Neural progenitor cell (in vitro differentiated cells): Measurements from ENCODE around the gene ZNF141. TPM values are rescaled to one million over a fixed set of nuclear protein-coding genes. Genes with fewer than 3 reads are reported as not detected.
A peak's percentile ranks its signal among the peaks of the same experiment; 100 is the strongest.
"Not testable (repeated sequence)": the region's sequence is repeated elsewhere in the genome, so short reads cannot be mapped to it uniquely, and the experiment has no call there.

Experiments
- DNase-seq: peaks from one replicate; pipeline ENCODE4 v3.0.0-alpha.2; 2016; ENCODE audit warnings: low spot score
- H2AFZ ChIP-seq: fragments of 200-600 bp; sonication (generic); replicated peaks from 2 replicates; pipeline ENCODE4 v1.6.1; 2016; ENCODE audit warnings: antibody characterized with exemption
- H3F3A ChIP-seq: fragments of 200-600 bp; sonication (generic); 2 replicates; pipeline ENCODE4 v1.6.1; 2016; ENCODE audit warnings: antibody characterized with exemption, low read depth
- H3K27ac ChIP-seq: fragments of 200-600 bp; sonication (generic); 2 replicates; pipeline ENCODE4 v1.5.1; 2016; ENCODE audit warnings: mild to moderate bottlenecking
- H3K27me3 ChIP-seq: fragments of 200-600 bp; sonication (generic); 2 replicates; pipeline ENCODE4 v1.6.1; 2016; ENCODE audit warnings: mild to moderate bottlenecking, moderate library complexity
- H3K36me3 ChIP-seq: fragments of 200-600 bp; sonication (generic); 2 replicates; pipeline ENCODE4 v1.5.1; 2016
- H3K4me1 ChIP-seq: fragments of 200-600 bp; sonication (generic); 2 replicates; pipeline ENCODE4 v1.6.1; 2016; ENCODE audit warnings: mixed run types
- H3K4me2 ChIP-seq: fragments of 200-600 bp; sonication (generic); 2 replicates; pipeline ENCODE4 v1.6.1; 2016
- H3K4me3 ChIP-seq: fragments of 200-600 bp; sonication (generic); 2 replicates; pipeline ENCODE4 v1.5.1; 2016
- H3K79me2 ChIP-seq: fragments of 200-600 bp; sonication (generic); 2 replicates; pipeline ENCODE4 v1.6.1; 2016; ENCODE audit warnings: low read depth
- H3K9ac ChIP-seq: fragments of 200-600 bp; sonication (generic); 2 replicates; pipeline ENCODE4 v1.6.1; 2016
- H3K9me3 ChIP-seq: fragments of 200-600 bp; sonication (generic); 2 replicates; pipeline ENCODE4 v1.5.1; 2016; ENCODE audit warnings: low read depth
- H4K20me1 ChIP-seq: fragments of 200-600 bp; sonication (generic); 2 replicates; pipeline ENCODE4 v1.6.1; 2016; ENCODE audit warnings: low read depth
- H3K27ac Mint-ChIP-seq: 3 replicates; pipeline ENCODE4 v1.8.0; 2021; ENCODE audit warnings: mixed read lengths
- H3K27me3 Mint-ChIP-seq: 2 replicates; pipeline ENCODE4 v1.8.0; 2022; ENCODE audit warnings: low read depth, mild to moderate bottlenecking, inconsistent platforms, moderate library complexity, mixed read lengths; ENCODE audit not compliant: insufficient read depth
- H3K36me3 Mint-ChIP-seq: 3 replicates; pipeline ENCODE4 v1.8.0; 2021; ENCODE audit warnings: mixed read lengths
- H3K4me1 Mint-ChIP-seq: 3 replicates; pipeline ENCODE4 v1.8.0; 2021; ENCODE audit warnings: mixed read lengths
- H3K4me3 Mint-ChIP-seq: 3 replicates; pipeline ENCODE4 v1.8.0; 2021; ENCODE audit warnings: mild to moderate bottlenecking, moderate library complexity, mixed read lengths
- H3K9me3 Mint-ChIP-seq: 3 replicates; pipeline ENCODE4 v1.8.0; 2020; ENCODE audit warnings: mixed read lengths
- CTCF ChIP-seq: fragments of 200-600 bp; sonication (generic); IDR thresholded peaks from 2 replicates; pipeline ENCODE4 v1.5.1; 2017; ENCODE audit warnings: antibody characterized with exemption, mild to moderate bottlenecking
- EZH2 ChIP-seq: fragments of 200-600 bp; sonication (generic); IDR thresholded peaks from 2 replicates; pipeline ENCODE4 v1.6.1; 2017; ENCODE audit warnings: antibody characterized with exemption, mild to moderate bottlenecking, moderate library complexity
- EZH2phosphoT487 ChIP-seq: fragments of 200-600 bp; sonication (generic); IDR thresholded peaks from 2 replicates; pipeline ENCODE4 v1.6.1; 2017; ENCODE audit warnings: antibody characterized with exemption
- total RNA-seq: library from RNA; depleted of rRNA; stranded (reverse); fragments of >200 nt; gene quantifications from 2 replicates; pipeline ENCODE4 v1.2.3, GENCODE V29; 2015; ENCODE audit warnings: low replicate concordance

ZNF141 gene
- total RNA-seq, 1 donor from 2014 or later, result 60.5 TPM

GRCh38 chr4:302381-302780 lies 35.2 kb upstream of the ZNF141 start:
- Histone ChIP-seq H3K27me3 (no peaks in the 10 kb centered on the region), H3F3A (no peaks in the 10 kb centered on the region), H3K36me3 (no peaks in the 10 kb centered on the region), H3K4me3 (no peak overlapping the region), H2AFZ (no peak overlapping the region), H3K4me1 (no peaks in the 10 kb centered on the region), H4K20me1 (no peaks in the 10 kb centered on the region), H3K79me2 (no peaks in the 10 kb centered on the region), H3K27ac (no peak overlapping the region), H3K4me2 (no peak overlapping the region), H3K9ac (no peak overlapping the region), H3K9me3 (no peaks in the 10 kb centered on the region)
- no peak for DNase-seq
- no peaks in the 10 kb centered on the region for H3K4me1 Mint-ChIP-seq
- peaks cover 4% of the 10 kb centered on the region for H3K36me3 Mint-ChIP-seq
- H3K9me3 Mint-ChIP-seq, result peaks cover 40% of the 10 kb centered on the region
- H3K27me3 Mint-ChIP-seq, result peaks cover 5% of the 10 kb centered on the region
- TF ChIP-seq CTCF (no peak), EZH2 (no peak), EZH2phosphoT487 (no peak)
- no peak overlapping the region for H3K4me3 Mint-ChIP-seq
- H3K27ac Mint-ChIP-seq, result no peak overlapping the region

- H3K27ac ChIP-seq, H3K36me3 Mint-ChIP-seq, H3K4me2 ChIP-seq, DNase-seq, H3K4me1 ChIP-seq, H3K27me3 ChIP-seq, H3K27me3 Mint-ChIP-seq, H3K27ac Mint-ChIP-seq, H3K36me3 ChIP-seq, H3K4me3 ChIP-seq, H3K79me2 ChIP-seq, H3F3A ChIP-seq, H3K9ac ChIP-seq, H4K20me1 ChIP-seq, H3K4me1 Mint-ChIP-seq, H2AFZ ChIP-seq, H3K9me3 ChIP-seq: not testable (repeated sequence)
- H3K9me3 Mint-ChIP-seq, result peaks cover 38% of the 10 kb centered on the region
- H3K4me3 Mint-ChIP-seq, result peak overlapping the region; percentile 43
Observed at GRCh38 chr4:304516-304915, 33.1 kb upstream of the ZNF141 start.

GRCh38 chr4:304969-305680 lies 32.5 kb upstream of the ZNF141 start, which contains the start of gene ZNF732:
Gene ZNF732, minus strand, starts transcription at chr4:305474. Its CDS starts 164 bp downstream, at chr4:305310.
- no peak within 1 kb of the TSS for H3K4me2 ChIP-seq
- H3K4me3 Mint-ChIP-seq, result peak within 1 kb of the TSS; percentile 53
- no peak within 1 kb of the TSS for H3K27ac Mint-ChIP-seq
- TF ChIP-seq EZH2phosphoT487, result no peak
- no peak for TF ChIP-seq EZH2
- no peak for TF ChIP-seq CTCF
- no peaks in the 10 kb centered on the region for H3K4me1 ChIP-seq
- no peak within 1 kb of the TSS for H3K4me3 ChIP-seq
- no peaks in the 10 kb centered on the region for H3F3A ChIP-seq
- H3K27me3 ChIP-seq, result no peaks in the 10 kb centered on the region
- no peaks in the 10 kb centered on the region for H3K4me1 Mint-ChIP-seq
- no peaks in the 10 kb centered on the region for H3K36me3 ChIP-seq
- peaks cover 5% of the 10 kb centered on the region for H3K27me3 Mint-ChIP-seq
- H3K27ac ChIP-seq, result no peak within 1 kb of the TSS
- no peaks in the 10 kb centered on the region for H3K79me2 ChIP-seq
- no peaks in the 10 kb centered on the region for H4K20me1 ChIP-seq
- peaks cover 4% of the 10 kb centered on the region for H3K36me3 Mint-ChIP-seq
- H2AFZ ChIP-seq, result no peak within 1 kb of the TSS
- no peak for DNase-seq
- no peaks in the 10 kb centered on the region for H3K9me3 ChIP-seq
- no peak within 1 kb of the TSS for H3K9ac ChIP-seq
- H3K9me3 Mint-ChIP-seq, result peaks cover 38% of the 10 kb centered on the region

- Mint-ChIP-seq H3K27ac (no peak overlapping the region), H3K27me3 (peaks cover 5% of the 10 kb centered on the region), H3K9me3 (peaks cover 41% of the 10 kb centered on the region), H3K4me3 (no peak overlapping the region), H3K4me1 (no peaks in the 10 kb centered on the region), H3K36me3 (peaks cover 4% of the 10 kb centered on the region)
- no peaks in the 10 kb centered on the region for H3F3A ChIP-seq
- H3K36me3 ChIP-seq, result no peaks in the 10 kb centered on the region
- no peaks in the 10 kb centered on the region for H3K27me3 ChIP-seq
- no peaks in the 10 kb centered on the region for H3K4me1 ChIP-seq
- H3K9me3 ChIP-seq, result no peaks in the 10 kb centered on the region
- no peaks in the 10 kb centered on the region for H3K79me2 ChIP-seq
- DNase-seq, result no peak
- H3K27ac ChIP-seq, result no peak overlapping the region
- no peak overlapping the region for H3K4me3 ChIP-seq
- H2AFZ ChIP-seq, result no peak overlapping the region
- no peak overlapping the region for H3K4me2 ChIP-seq
- no peaks in the 10 kb centered on the region for H4K20me1 ChIP-seq
- no peak for TF ChIP-seq EZH2phosphoT487
- no peak for TF ChIP-seq CTCF
- TF ChIP-seq EZH2, result no peak
- no peak overlapping the region for H3K9ac ChIP-seq
Observed at GRCh38 chr4:306551-306961, 31.1 kb upstream of the ZNF141 start.
